IPS DF 6.9 (cell line): Measurements from ENCODE around the gene SNX5.

Experiments used
- DNase-seq: peaks from one replicate; pipeline ENCODE4 v3.0.0-alpha.2; 2013; ENCODE audit warnings: low read depth, low spot score
- H3K27ac ChIP-seq: one replicate; pipeline ENCODE4 v1.5.1; 2013; ENCODE audit warnings: low read length, control low read depth
- H3K27me3 ChIP-seq: 2 replicates; pipeline ENCODE4 v1.6.1; 2013; ENCODE audit warnings: mild to moderate bottlenecking, low read length; ENCODE audit not compliant: control insufficient read depth, insufficient read depth
- H3K36me3 ChIP-seq: 2 replicates; pipeline ENCODE4 v1.6.1; 2013; ENCODE audit warnings: low read length; ENCODE audit not compliant: control insufficient read depth, insufficient read depth
- H3K4me1 ChIP-seq: 2 replicates; pipeline ENCODE4 v1.6.1; 2013; ENCODE audit warnings: low read length; ENCODE audit not compliant: control insufficient read depth, insufficient read depth
- H3K4me3 ChIP-seq: 2 replicates; pipeline ENCODE4 v1.5.1; 2013; ENCODE audit warnings: mild to moderate bottlenecking, low read length
- H3K9me3 ChIP-seq: 2 replicates; pipeline ENCODE4 v1.6.1; 2013; ENCODE audit warnings: low read length, inconsistent platforms; ENCODE audit not compliant: control insufficient read depth, insufficient read depth
- WGBS: extraction: QIAGEN DNeasy Blood & Tissue Kit; methylation state at CpG from one replicate; pipeline ENCODE4 v1.1.7; 2013; ENCODE audit warnings: mixed read lengths, missing lambda C conversion rate; ENCODE audit not compliant: insufficient read length, insufficient coverage; 5-methylcytosine and 5-hydroxymethylcytosine counted together

The SNX5 gene

DNA sequence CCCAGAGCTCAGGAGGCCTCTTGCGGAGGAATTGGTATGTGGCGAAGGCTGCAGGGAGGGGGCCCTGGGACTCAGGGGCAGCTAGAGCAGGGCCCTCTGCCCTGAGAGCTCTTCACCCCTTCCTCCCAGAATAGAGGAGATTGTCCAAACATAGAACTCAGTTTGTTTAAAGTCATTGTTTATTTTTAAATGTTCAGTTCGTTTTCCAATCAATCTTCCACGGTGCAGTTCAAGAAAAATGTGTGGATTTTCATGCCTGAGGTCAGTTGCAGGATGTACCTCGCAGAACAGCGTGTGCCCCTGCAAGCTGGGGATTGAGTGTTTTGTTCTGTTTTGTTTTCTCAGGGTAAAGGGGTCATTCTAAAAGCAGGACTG lies 37.4 kb upstream of the SNX5 start:
- Histone ChIP-seq H3K9me3 (no peaks in the 10 kb centered on the region), H3K4me3 (no peak overlapping the region), H3K4me1 (peaks cover 1% of the 10 kb centered on the region; the same call in 1 of the 2 replicates), H3K36me3 (no peaks in the 10 kb centered on the region), H3K27ac (no peak overlapping the region), H3K27me3 (no peaks in the 10 kb centered on the region)
- no peak for DNase-seq
- no CpG with 5 or more reads among the region's 6 CpGs for WGBS

DNA sequence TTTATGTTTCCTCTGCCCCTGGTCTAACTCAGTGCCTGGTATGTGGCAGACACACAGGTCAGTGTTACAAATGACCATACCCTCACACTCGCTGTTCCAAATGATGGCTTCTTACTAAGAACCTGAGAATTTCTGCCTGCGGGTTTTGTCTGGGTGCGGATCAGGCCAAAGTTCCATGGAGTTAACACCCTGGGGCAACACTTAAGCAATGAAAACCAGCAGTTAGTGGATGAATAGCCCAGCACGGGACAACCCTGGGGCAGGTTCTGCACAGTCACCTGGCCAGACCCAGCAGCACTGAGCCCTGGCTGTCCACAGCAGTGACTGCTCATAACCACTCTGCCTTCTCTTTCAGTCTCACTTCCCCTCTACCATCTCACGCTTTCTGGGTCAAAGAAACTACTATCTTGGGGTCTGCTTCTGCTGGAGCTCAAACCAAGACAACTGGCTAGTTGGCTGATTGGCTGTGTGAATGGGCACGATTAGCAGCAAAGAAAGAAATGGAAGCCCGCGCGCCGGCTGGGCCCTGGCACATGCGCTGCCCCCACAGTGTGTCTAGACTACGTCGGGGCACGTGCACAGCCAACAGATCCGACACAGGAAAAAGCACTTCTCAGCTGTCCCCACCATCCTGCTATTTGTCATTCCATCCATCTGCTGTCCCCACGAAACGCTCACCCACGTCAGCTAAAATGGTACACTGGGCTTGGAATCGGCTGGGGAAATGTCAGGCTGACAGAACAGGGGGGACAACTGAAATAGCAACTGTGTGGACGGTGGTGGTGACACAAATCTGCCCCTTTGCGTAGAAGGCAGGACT lies 36.8 kb upstream of the SNX5 start:
- no CpG with 5 or more reads among the region's 21 CpGs for WGBS
- H3K4me3 ChIP-seq: no peak overlapping the region
- DNase-seq: no peak

DNA sequence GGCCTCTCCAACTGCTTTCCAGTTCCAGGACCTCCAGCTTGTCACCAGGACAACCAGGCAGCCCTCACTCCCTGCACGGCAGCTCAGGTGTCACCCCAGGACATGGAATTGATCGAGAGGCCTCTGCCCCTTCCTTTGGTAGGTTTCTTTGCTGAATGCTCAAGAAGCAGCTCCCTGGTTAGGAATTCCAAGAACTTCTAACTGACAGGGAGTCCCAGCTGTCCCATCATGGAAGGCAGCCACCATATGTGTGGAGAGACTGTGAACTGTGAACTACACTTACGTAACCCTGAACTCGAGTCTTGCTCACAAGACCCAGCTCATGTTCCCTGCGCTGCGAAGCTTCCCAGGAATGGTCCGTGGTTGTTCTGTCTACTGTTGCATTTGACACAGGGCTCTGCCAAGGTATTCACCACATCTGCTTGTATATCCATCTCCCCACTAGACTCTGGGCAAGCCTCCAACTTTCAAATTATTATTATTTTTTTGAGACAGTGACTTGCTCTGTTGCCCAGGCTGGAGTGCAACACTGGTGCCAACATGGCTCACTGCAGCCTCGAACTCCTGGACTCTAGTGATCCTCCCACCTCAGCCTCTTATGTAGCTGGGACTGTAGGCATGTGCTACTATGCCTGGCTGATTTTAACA lies 35.9 kb upstream of the SNX5 start:
- Histone ChIP-seq H3K36me3 (no peaks in the 10 kb centered on the region), H3K27me3 (no peaks in the 10 kb centered on the region), H3K4me1 (peaks cover 1% of the 10 kb centered on the region; the same call in 1 of the 2 replicates), H3K4me3 (no peak overlapping the region), H3K9me3 (no peaks in the 10 kb centered on the region), H3K27ac (no peak overlapping the region)
- WGBS: no CpG with 5 or more reads among the region's 8 CpGs
- no peak for DNase-seq

More for the DNA sequence above, 36.8 kb upstream of the SNX5 start:
- Histone ChIP-seq H3K36me3 (no peaks in the 10 kb centered on the region), H3K27ac (no peak overlapping the region), H3K4me1 (peaks cover 1% of the 10 kb centered on the region; the same call in 1 of the 2 replicates), H3K9me3 (no peaks in the 10 kb centered on the region), H3K27me3 (no peaks in the 10 kb centered on the region)

DNA sequence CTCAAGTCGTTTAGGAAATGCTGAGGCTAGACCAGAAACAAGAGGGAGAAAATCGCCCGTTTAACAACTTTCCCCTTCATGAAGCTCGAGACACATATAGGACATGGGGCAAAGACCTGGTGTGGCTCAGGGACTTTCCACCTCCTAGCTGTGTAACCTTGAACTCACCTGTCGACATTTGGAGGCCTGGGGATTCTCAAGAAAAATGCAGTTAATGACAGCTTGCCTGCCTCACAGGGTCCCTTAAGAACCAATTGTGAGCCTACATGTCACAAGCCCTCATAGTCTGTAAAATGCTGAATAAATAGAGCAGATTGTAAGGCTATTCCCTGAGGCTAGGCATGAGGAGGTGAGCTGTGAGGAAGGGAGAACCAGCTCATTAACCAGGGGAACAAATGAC lies 35.3 kb upstream of the SNX5 start:
- DNase-seq: no peak
- H3K9me3 ChIP-seq: no peaks in the 10 kb centered on the region
- H3K4me1 ChIP-seq: peaks cover 1% of the 10 kb centered on the region; the same call in 1 of the 2 replicates
- H3K4me3 ChIP-seq: no peak overlapping the region
- no peaks in the 10 kb centered on the region for H3K27me3 ChIP-seq
- no peaks in the 10 kb centered on the region for H3K36me3 ChIP-seq
- no peak overlapping the region for H3K27ac ChIP-seq
- no CpG with 5 or more reads among the region's 5 CpGs for WGBS

DNA sequence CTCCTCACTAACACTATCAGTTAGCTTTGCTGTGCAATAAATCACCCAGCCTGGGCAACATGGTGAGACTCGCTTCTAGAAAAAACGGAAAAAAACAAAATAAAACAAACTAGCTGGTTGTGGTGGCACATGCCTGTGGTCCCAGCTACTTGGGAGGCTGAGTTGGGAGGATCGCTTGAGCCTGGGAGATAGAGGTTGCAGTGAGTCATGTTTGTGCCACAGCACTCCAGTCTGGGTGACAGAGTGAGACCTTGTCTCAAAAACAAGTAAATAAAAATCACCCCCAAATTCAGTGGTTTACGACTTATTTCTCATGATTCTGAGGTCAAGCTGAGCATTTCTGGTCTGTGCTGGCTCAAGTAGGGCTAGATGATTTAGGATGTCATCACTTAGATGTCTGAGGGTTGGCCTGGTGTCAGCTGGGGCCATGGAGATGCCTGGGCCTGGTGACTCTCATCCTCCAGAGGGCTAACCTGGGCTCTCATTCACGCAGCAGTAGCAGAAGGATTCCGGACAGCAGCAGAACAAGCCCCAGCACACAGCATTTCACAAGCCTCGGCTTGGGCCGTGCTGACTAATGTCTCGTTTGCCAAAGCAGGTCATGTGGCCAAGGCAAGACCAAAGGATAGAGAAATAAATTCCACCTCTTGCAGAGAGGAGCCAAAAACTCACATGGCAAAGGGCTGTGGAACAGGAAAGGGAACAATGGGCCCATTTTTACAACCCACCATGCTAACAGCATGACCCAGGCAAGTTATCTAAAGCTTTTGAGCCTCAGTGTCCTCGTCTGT lies 32.7 kb upstream of the SNX5 start:
- no CpG with 5 or more reads among the region's 10 CpGs for WGBS
- no peak for DNase-seq
- no peaks in the 10 kb centered on the region for H3K27me3 ChIP-seq
- H3K27ac ChIP-seq: no peak overlapping the region
- peaks cover 3% of the 10 kb centered on the region; the same call in 1 of the 2 replicates for H3K4me1 ChIP-seq
- no peaks in the 10 kb centered on the region for H3K9me3 ChIP-seq
- H3K4me3 ChIP-seq: no peak overlapping the region
- H3K36me3 ChIP-seq: no peaks in the 10 kb centered on the region

DNA sequence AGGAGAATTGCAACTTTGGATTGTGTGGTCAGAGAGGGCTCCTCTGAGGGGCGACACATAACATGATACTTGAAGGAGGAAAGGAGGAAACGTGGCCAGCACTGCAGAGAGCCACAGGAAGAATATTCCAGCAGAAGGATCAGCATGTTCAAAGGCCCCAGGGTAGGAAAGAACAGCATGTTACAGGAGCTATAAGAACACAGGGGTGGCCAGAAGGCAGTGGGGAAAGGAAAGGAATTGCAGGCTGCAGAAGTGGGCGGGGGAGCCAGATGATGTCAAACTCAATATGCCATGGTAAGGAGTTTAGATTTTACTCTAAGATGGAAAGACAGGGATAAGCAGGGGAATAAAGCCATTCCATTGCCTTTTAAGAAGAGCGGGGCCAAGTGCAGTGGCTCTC lies 31.0 kb upstream of the SNX5 start:
- H3K9me3 ChIP-seq: no peaks in the 10 kb centered on the region
- WGBS: no CpG with 5 or more reads among the region's 4 CpGs
- H3K27me3 ChIP-seq: no peaks in the 10 kb centered on the region
- no peak overlapping the region for H3K4me3 ChIP-seq
- 0 out of 2 replicates have a peak, but pooled peaks cover 3% of the 10 kb centered on the region for H3K4me1 ChIP-seq
- H3K36me3 ChIP-seq: no peaks in the 10 kb centered on the region
- H3K27ac ChIP-seq: no peak overlapping the region
- DNase-seq: no peak

DNA sequence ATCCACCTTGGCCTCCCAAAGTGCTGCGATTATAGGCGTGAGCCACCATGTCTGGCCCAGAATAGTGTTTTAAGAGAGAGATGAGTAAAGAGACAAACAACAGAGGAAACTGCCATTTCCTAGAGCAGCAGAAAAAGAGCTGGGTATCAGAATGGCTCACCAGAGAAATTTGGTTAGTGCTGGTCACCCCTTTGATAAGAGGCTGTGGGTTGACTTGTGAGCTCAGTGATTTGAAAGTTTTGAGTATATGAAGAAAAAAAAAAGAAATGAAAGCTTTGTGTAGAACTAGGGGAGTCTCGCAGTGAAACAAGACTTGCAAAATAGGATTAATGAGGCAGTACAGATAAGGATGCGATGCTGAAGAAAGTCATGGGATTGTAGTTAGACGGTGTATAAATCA lies 29.9 kb upstream of the SNX5 start:
- Histone ChIP-seq H3K9me3 (no peaks in the 10 kb centered on the region), H3K36me3 (no peaks in the 10 kb centered on the region), H3K27ac (no peak overlapping the region), H3K4me1 (0 out of 2 replicates have a peak, but pooled peaks cover 2% of the 10 kb centered on the region), H3K27me3 (no peaks in the 10 kb centered on the region), H3K4me3 (no peak overlapping the region)
- 100% methylated on average over 1 of the region's 5 CpGs for WGBS
- DNase-seq: no peak

DNA sequence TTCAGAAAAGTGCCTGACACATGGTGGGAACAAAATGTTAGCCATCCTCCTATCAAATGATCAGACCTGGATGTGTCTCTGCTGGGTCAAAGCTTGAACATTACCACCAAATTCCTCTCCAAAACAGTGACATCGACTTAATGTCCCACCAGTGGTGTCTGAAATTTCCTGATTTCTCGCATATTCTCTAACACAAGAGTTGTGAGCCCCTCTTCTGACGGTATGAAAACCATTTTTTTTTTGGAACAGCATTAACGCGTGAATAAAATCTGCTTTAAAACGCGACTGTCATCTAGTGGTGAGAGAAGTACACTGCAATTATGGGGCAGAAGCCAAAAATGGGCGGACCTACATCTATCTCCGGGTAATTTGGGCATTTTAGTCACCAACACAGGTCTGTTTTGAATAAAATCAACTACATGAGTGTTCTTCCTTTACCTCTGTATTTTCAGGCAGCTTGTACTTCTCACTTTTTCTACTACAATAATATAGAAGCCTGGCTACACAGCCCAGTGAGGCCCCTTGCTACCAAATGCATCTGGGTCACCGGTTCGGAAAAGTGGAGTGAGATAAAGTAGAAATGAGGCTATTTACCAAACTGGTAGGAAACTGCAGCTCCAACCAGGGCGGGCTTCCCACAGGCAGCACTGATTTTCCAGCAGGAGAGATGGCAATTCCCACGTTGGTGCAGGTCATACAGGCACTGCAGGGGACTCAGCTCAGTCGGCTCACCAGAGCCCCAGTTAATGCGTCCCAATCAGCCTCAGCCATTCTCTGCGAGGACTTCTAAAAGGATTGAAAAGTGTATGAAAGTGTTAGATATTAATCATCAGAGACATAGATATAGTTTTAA lies 27.6 kb upstream of the SNX5 start:
- no peaks in the 10 kb centered on the region for H3K36me3 ChIP-seq
- no peak overlapping the region for H3K27ac ChIP-seq
- WGBS: no CpG with 5 or more reads among the region's 16 CpGs
- no peaks in the 10 kb centered on the region for H3K27me3 ChIP-seq
- H3K4me1 ChIP-seq: 0 out of 2 replicates have a peak, but pooled peaks cover 2% of the 10 kb centered on the region
- H3K9me3 ChIP-seq: no peaks in the 10 kb centered on the region
- no peak for DNase-seq
- no peak overlapping the region for H3K4me3 ChIP-seq

DNA sequence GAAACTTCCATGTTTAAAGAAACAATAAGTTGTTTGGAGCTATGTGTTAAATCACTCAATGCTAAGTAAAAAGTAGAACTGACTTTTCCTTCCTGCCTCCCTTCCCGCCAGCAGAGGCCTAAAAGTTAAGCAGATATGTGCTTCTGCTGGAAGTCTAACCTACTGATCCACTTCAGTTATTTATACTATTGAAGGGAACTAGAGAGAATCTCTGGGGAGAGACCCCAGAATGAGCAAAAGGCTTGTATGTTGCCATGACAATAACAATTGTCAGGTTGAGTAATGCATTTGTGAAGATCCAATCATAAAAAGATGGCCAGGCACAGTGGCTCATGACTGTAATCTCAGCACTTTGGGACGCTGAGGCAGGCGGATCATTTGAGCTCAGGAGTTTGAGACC lies 25.0 kb upstream of the SNX5 start:
- no peak overlapping the region for H3K27ac ChIP-seq
- WGBS: no CpG with 5 or more reads among the region's 3 CpGs
- H3K4me1 ChIP-seq: 0 out of 2 replicates have a peak, but pooled peaks cover 2% of the 10 kb centered on the region

More for the DNA sequence above, 25.0 kb upstream of the SNX5 start:
- H3K4me3 ChIP-seq: no peak overlapping the region
- DNase-seq: no peak
- H3K27me3 ChIP-seq: no peaks in the 10 kb centered on the region
- no peaks in the 10 kb centered on the region for H3K9me3 ChIP-seq
- H3K36me3 ChIP-seq: peaks cover 6% of the 10 kb centered on the region; the same call in 1 of the 2 replicates
